ENCODE data around the gene FOXP1. TPM values are rescaled to one million over a fixed set of nuclear protein-coding genes. Genes with fewer than 3 reads are reported as not detected.

The FOXP1 gene
- total RNA-seq, 4 donors from 2014 or later = 86.4 to 107 (median 93.8) TPM

- no peak for DNase-seq (ENCODE audit: low spot score in 2 of 2)
- Histone ChIP-seq H3K4me1 (peaks cover 0 to 43% (median 2%) of the 10 kb centered on the region in 4 donors), H3K36me3 (no peaks in the 10 kb centered on the region), H3K27ac (peak overlapping the region in 2 of 4 donors; percentile 71 to 80), H3K4me3 (no peak overlapping the region), H3K9me3 (no peaks in the 10 kb centered on the region), H3K27me3 (no peaks in the 10 kb centered on the region)
- 76 to 82% methylated on average over 3 of the region's 3 CpGs for WGBS, 2 donors
- TF ChIP-seq EP300 (IDR thresholded peaks at IDR 0.05) = no peak
- no peak for TF ChIP-seq CTCF (IDR thresholded peaks at IDR 0.05)
- no peak for TF ChIP-seq POLR2A (IDR thresholded peaks at IDR 0.05)
Measured at GRCh38 chr3:71172189-71172588, 411.3 kb downstream of the FOXP1 start.

- WGBS, 2 donors = 64 to 72% methylated on average over 7 of the region's 7 CpGs
- DNase-seq (ENCODE audit: low spot score in 2 of 2) = no peak
- H3K4me1 ChIP-seq = peaks cover 0 to 43% (median 2%) of the 10 kb centered on the region in 4 donors
- no peaks in the 10 kb centered on the region for H3K9me3 ChIP-seq
- TF ChIP-seq EP300 (IDR thresholded peaks at IDR 0.05) (no peak), CTCF (IDR thresholded peaks at IDR 0.05) (no peak), POLR2A (IDR thresholded peaks at IDR 0.05) (no peak)
- H3K27ac ChIP-seq = peak overlapping the region in 1 of 4 donors; percentile 71
- no peaks in the 10 kb centered on the region for H3K27me3 ChIP-seq
- H3K4me3 ChIP-seq = no peak overlapping the region
- no peaks in the 10 kb centered on the region for H3K36me3 ChIP-seq
Measured at GRCh38 chr3:71171247-71171646, 412.3 kb downstream of the FOXP1 start.

GRCh38 chr3:71168880-71169411 is 414.6 kb downstream of the FOXP1 start:
- whole genome bisulfite sequencing, 2 donors = 65 to 67% methylated on average over 11 of the region's 11 CpGs
- no peaks in the 10 kb centered on the region for H3K36me3 ChIP-seq
- H3K27me3 ChIP-seq = no peaks in the 10 kb centered on the region
- no peak overlapping the region for H3K4me3 ChIP-seq
- H3K9me3 ChIP-seq = no peaks in the 10 kb centered on the region
- H3K27ac ChIP-seq = peak overlapping the region in 1 of 4 donors; percentile 56
- no peak for DNase-seq (ENCODE audit: low spot score in 2 of 2)
- peaks cover 0 to 39% (median 2%) of the 10 kb centered on the region in 4 donors for H3K4me1 ChIP-seq
- TF ChIP-seq CTCF (IDR thresholded peaks at IDR 0.05) (no peak), POLR2A (IDR thresholded peaks at IDR 0.05) (no peak), EP300 (IDR thresholded peaks at IDR 0.05) (no peak)

- no peak for DNase-seq (ENCODE audit: low spot score in 2 of 2)
- peak overlapping the region in 1 of 4 donors; percentile 56 for H3K27ac ChIP-seq
- H3K4me3 ChIP-seq = no peak overlapping the region
- peaks cover 0 to 44% (median 0%) of the 10 kb centered on the region in 4 donors for H3K4me1 ChIP-seq
- no peaks in the 10 kb centered on the region for H3K27me3 ChIP-seq
- H3K36me3 ChIP-seq = no peaks in the 10 kb centered on the region
- 60 to 63% methylated on average over 6 of the region's 6 CpGs for WGBS, 2 donors
- TF ChIP-seq EP300 (IDR thresholded peaks at IDR 0.05) = no peak
- no peak for TF ChIP-seq POLR2A (IDR thresholded peaks at IDR 0.05)
- no peak for TF ChIP-seq CTCF (IDR thresholded peaks at IDR 0.05)
- H3K9me3 ChIP-seq = no peaks in the 10 kb centered on the region
Measured at GRCh38 chr3:71168121-71168721, 415.3 kb downstream of the FOXP1 start.
